Neuronal stem cell (in vitro differentiated cells): ENCODE measurements around the gene TTC9.

Experiments used
- DNase-seq: peaks from one replicate; pipeline ENCODE4 v3.0.0-alpha.2; 2013; ENCODE audit warnings: low spot score
- H2AFZ ChIP-seq: one replicate; pipeline ENCODE4 v1.6.1; 2013; ENCODE audit warnings: mild to moderate bottlenecking, low read length, inconsistent platforms
- H2AK5ac ChIP-seq: 2 replicates; pipeline ENCODE4 v1.6.1; 2013; ENCODE audit warnings: low read depth, mild to moderate bottlenecking, inconsistent platforms, low read length, moderate library complexity, mixed read lengths
- H2BK120ac ChIP-seq: 2 replicates; pipeline ENCODE4 v1.6.1; 2013; ENCODE audit warnings: low read depth, mild to moderate bottlenecking, inconsistent platforms, low read length, moderate library complexity, mixed read lengths
- H2BK12ac ChIP-seq: one replicate; pipeline ENCODE4 v1.6.1; 2013; ENCODE audit warnings: low read length, inconsistent platforms
- H2BK15ac ChIP-seq: 2 replicates; pipeline ENCODE4 v1.6.1; 2013; ENCODE audit warnings: mild to moderate bottlenecking, low read length, inconsistent platforms, mixed read lengths
- H2BK5ac ChIP-seq: one replicate; pipeline ENCODE4 v1.6.1; 2013; ENCODE audit warnings: inconsistent platforms, mild to moderate bottlenecking, low read length, moderate library complexity
- H3K14ac ChIP-seq: one replicate; pipeline ENCODE4 v1.6.1; 2013; ENCODE audit warnings: low read length, inconsistent platforms
- H3K18ac ChIP-seq: 2 replicates; pipeline ENCODE4 v1.6.1; 2013; ENCODE audit warnings: low read length, inconsistent platforms
- H3K23ac ChIP-seq: 2 replicates; pipeline ENCODE4 v1.6.1; 2013; ENCODE audit warnings: low read depth, mild to moderate bottlenecking, mixed read lengths, low read length, inconsistent platforms; ENCODE audit not compliant: poor library complexity
- H3K27ac ChIP-seq: replicated peaks from 3 replicates; pipeline ENCODE4 v1.5.1; 2013; ENCODE audit warnings: low read length, inconsistent platforms
- H3K27me3 ChIP-seq, 3 experiments: 2 replicates each; pipeline ENCODE4 v1.6.1; 2013; ENCODE audit warnings: low read length in 3 of 3, mild to moderate bottlenecking in 2 of 3, inconsistent platforms in 1 of 3, low read depth in 1 of 3, mixed read lengths in 1 of 3, moderate library complexity in 1 of 3; ENCODE audit not compliant: control insufficient read depth in 3 of 3, insufficient read depth in 3 of 3
- H3K36me3 ChIP-seq, 2 donors: replicated peaks in 1 of 2; 2 replicates each; pipeline ENCODE4 v1.6.1; 2013; ENCODE audit warnings: low read length in 2 of 2; ENCODE audit not compliant: control insufficient read depth in 2 of 2, insufficient read depth in 2 of 2
- H3K4ac ChIP-seq: 2 replicates; pipeline ENCODE4 v1.6.1; 2013; ENCODE audit warnings: inconsistent platforms, mild to moderate bottlenecking, low read length, moderate library complexity
- H3K4me1 ChIP-seq, 2 donors: 1 replicate in 1 of 2; 2 replicates in 1 of 2; pipeline ENCODE4 v1.6.1; 2013; ENCODE audit warnings: low read length in 2 of 2, low read depth in 1 of 2; ENCODE audit not compliant: control insufficient read depth in 2 of 2, insufficient read depth in 1 of 2
- H3K4me2 ChIP-seq: one replicate; pipeline ENCODE4 v1.6.1; 2013; ENCODE audit warnings: mild to moderate bottlenecking, low read length, inconsistent platforms; ENCODE audit not compliant: insufficient read depth, poor library complexity, severe bottlenecking
- H3K4me3 ChIP-seq, 2 donors: 2 replicates each; pipeline ENCODE4 v1.5.1; 2013; ENCODE audit warnings: low read length in 2 of 2, mild to moderate bottlenecking in 2 of 2, inconsistent platforms in 1 of 2, moderate library complexity in 1 of 2
- H3K79me1 ChIP-seq: one replicate; pipeline ENCODE4 v1.6.1; 2013; ENCODE audit warnings: low read depth, mild to moderate bottlenecking, inconsistent platforms, low read length, moderate library complexity
- H3K9ac ChIP-seq: one replicate; pipeline ENCODE4 v1.6.1; 2013; ENCODE audit warnings: mild to moderate bottlenecking, low read depth, low read length, inconsistent platforms; ENCODE audit not compliant: poor library complexity
- H3K9me3 ChIP-seq, 2 donors: replicated peaks in 1 of 2; 2 replicates each; pipeline versions ENCODE3 to v1.6.1; 2013; ENCODE audit warnings: low read length in 2 of 2, mild to moderate bottlenecking in 2 of 2, inconsistent platforms in 1 of 2, low read depth in 1 of 2, mixed read lengths in 1 of 2, moderate library complexity in 1 of 2; ENCODE audit not compliant: control insufficient read depth in 2 of 2, insufficient read depth in 1 of 2
- H4K8ac ChIP-seq: one replicate; pipeline ENCODE4 v1.6.1; 2013; ENCODE audit warnings: low read depth, mild to moderate bottlenecking, inconsistent platforms, low read length, moderate library complexity
- H4K91ac ChIP-seq: one replicate; pipeline ENCODE4 v1.6.1; 2013; ENCODE audit warnings: low read length, low read depth, mild to moderate bottlenecking, inconsistent platforms; ENCODE audit not compliant: poor library complexity
- WGBS, 2 donors: extraction: QIAGEN DNeasy Blood & Tissue Kit; methylation state at CpG; one replicate each; pipeline ENCODE4 v1.1.7; 2013; ENCODE audit warnings: missing lambda C conversion rate in 2 of 2, mixed read lengths in 1 of 2; ENCODE audit not compliant: insufficient read length in 2 of 2, insufficient replicate concordance in 1 of 2; ENCODE audit errors: extremely low coverage in 2 of 2; 5-methylcytosine and 5-hydroxymethylcytosine counted together

TTC9 gene

GRCh38 chr14:70662816-70663215 lies 21.1 kb downstream of the TTC9 start:
- H3K79me1 ChIP-seq = no peaks in the 10 kb centered on the region
- no peak overlapping the region for H2BK5ac ChIP-seq
- no peak overlapping the region for H3K4me2 ChIP-seq
- H3K36me3 ChIP-seq = peaks cover 0 to 8% of the 10 kb centered on the region in 2 donors
- no peak overlapping the region for H2BK15ac ChIP-seq
- H3K9ac ChIP-seq = no peak overlapping the region
- no peak overlapping the region for H3K14ac ChIP-seq
- no peak overlapping the region for H3K18ac ChIP-seq
- no peak overlapping the region for H2BK120ac ChIP-seq
- no peaks in the 10 kb centered on the region for H3K9me3 ChIP-seq
- no peak for DNase-seq
- H3K4me1 ChIP-seq = peaks cover 4 to 13% of the 10 kb centered on the region in 2 donors
- H3K23ac ChIP-seq = no peak overlapping the region
- H2AFZ ChIP-seq = no peak overlapping the region
- H4K91ac ChIP-seq = no peak overlapping the region
- H4K8ac ChIP-seq = no peak overlapping the region
- no peak overlapping the region for H2BK12ac ChIP-seq
- no peak overlapping the region for H3K27ac ChIP-seq
- H3K4ac ChIP-seq = no peak overlapping the region
- no CpG with 5 or more reads among the region's 4 CpGs for WGBS, 2 donors
- no peaks in the 10 kb centered on the region for H3K27me3 ChIP-seq
- no peak overlapping the region for H2AK5ac ChIP-seq
- no peak overlapping the region for H3K4me3 ChIP-seq

- H3K36me3 ChIP-seq = peaks cover 0 to 14% of the 10 kb centered on the region in 2 donors
- peaks cover 4 to 13% of the 10 kb centered on the region in 2 donors for H3K4me1 ChIP-seq
- H4K91ac ChIP-seq = no peak overlapping the region
- no peak for DNase-seq
- no peak overlapping the region for H3K18ac ChIP-seq
- H3K27me3 ChIP-seq = no peaks in the 10 kb centered on the region
- no peak overlapping the region for H3K23ac ChIP-seq
- H3K14ac ChIP-seq = no peak overlapping the region
- no peak overlapping the region for H2AFZ ChIP-seq
- H3K9me3 ChIP-seq = no peaks in the 10 kb centered on the region
- H3K79me1 ChIP-seq = no peaks in the 10 kb centered on the region
- no CpG with 5 or more reads among the region's 4 CpGs for WGBS, 2 donors
- no peak overlapping the region for H3K9ac ChIP-seq
- H3K27ac ChIP-seq = no peak overlapping the region
- no peak overlapping the region for H2BK5ac ChIP-seq
- no peak overlapping the region for H3K4me2 ChIP-seq
- no peak overlapping the region for H4K8ac ChIP-seq
- H2BK120ac ChIP-seq = no peak overlapping the region
- no peak overlapping the region for H3K4ac ChIP-seq
- H2BK12ac ChIP-seq = no peak overlapping the region
- H2BK15ac ChIP-seq = no peak overlapping the region
- H2AK5ac ChIP-seq = no peak overlapping the region
- no peak overlapping the region for H3K4me3 ChIP-seq
Measured at GRCh38 chr14:70663707-70664179, 22.0 kb downstream of the TTC9 start.

- Histone ChIP-seq H3K36me3 (peaks cover 0 to 18% of the 10 kb centered on the region in 2 donors), H3K9me3 (no peaks in the 10 kb centered on the region), H4K91ac (no peak overlapping the region), H4K8ac (no peak overlapping the region), H3K9ac (no peak overlapping the region), H3K27me3 (no peaks in the 10 kb centered on the region), H2AK5ac (no peak overlapping the region), H2BK5ac (no peak overlapping the region), H3K18ac (peak overlapping the region; percentile 49), H3K4me2 (no peak overlapping the region), H2BK15ac (no peak overlapping the region), H3K4me3 (no peak overlapping the region), H3K23ac (no peak overlapping the region), H3K79me1 (no peaks in the 10 kb centered on the region), H3K4me1 (peaks cover 4 to 13% of the 10 kb centered on the region in 2 donors), H3K14ac (no peak overlapping the region), H2BK12ac (no peak overlapping the region), H3K27ac (no peak overlapping the region), H3K4ac (no peak overlapping the region), H2BK120ac (no peak overlapping the region), H2AFZ (no peak overlapping the region)
- DNase-seq = no peak
- WGBS, 2 donors = no CpG with 5 or more reads among the region's 6 CpGs
Measured at GRCh38 chr14:70664698-70665447, 23.2 kb downstream of the TTC9 start.

GRCh38 chr14:70665448-70666360 lies 24.0 kb downstream of the TTC9 start:
- Histone ChIP-seq H2BK5ac (no peak overlapping the region), H3K4me1 (peaks cover 4 to 13% of the 10 kb centered on the region in 2 donors), H3K79me1 (no peaks in the 10 kb centered on the region), H3K27me3 (no peaks in the 10 kb centered on the region), H2AFZ (no peak overlapping the region), H3K23ac (no peak overlapping the region), H3K4ac (no peak overlapping the region), H2BK12ac (no peak overlapping the region), H3K9ac (no peak overlapping the region), H2AK5ac (no peak overlapping the region), H3K4me2 (no peak overlapping the region), H2BK120ac (no peak overlapping the region), H3K9me3 (no peaks in the 10 kb centered on the region), H3K18ac (no peak overlapping the region), H3K14ac (no peak overlapping the region), H3K27ac (no peak overlapping the region), H3K4me3 (no peak overlapping the region), H3K36me3 (peaks cover 0 to 24% of the 10 kb centered on the region in 2 donors), H4K8ac (no peak overlapping the region), H2BK15ac (no peak overlapping the region), H4K91ac (no peak overlapping the region)
- no peak for DNase-seq
- no CpG with 5 or more reads among the region's 8 CpGs for WGBS, 2 donors
